B cell (primary cell): ENCODE results near the gene PEPD. TPM values are rescaled to one million over a fixed set of nuclear protein-coding genes. Genes with fewer than 3 reads are reported as not detected.
"Not testable (repeated sequence)": the region's sequence is repeated elsewhere in the genome, so short reads cannot be mapped to it uniquely, and the experiment has no call there.

Experiments
- ATAC-seq: fragments of 200-7000 bp; cut with Tn5 transposase; one replicate; pipeline ENCODE4 v1.10.0; 2021; ENCODE audit warnings: low read depth, mild to moderate bottlenecking, moderate number of reproducible peaks, moderate library complexity
- CTCF ChIA-PET: fragments of 350-600 bp; sonication (Branson Sonifier 250); formaldehyde crosslinking; loops from one replicate; lab custom pipeline; 2021; ENCODE audit warnings: antibody characterized with exemption, inconsistent platforms; lab: Charles Lee
- POLR2A ChIA-PET: fragments of 350-600 bp; sonication (Branson Sonifier 250); formaldehyde crosslinking; loops from one replicate; lab custom pipeline; 2021; ENCODE audit warnings: antibody characterized with exemption; lab: Charles Lee
- DNase-seq: peaks from one replicate; pipeline ENCODE4 v3.0.0; 2013
- H2AFZ ChIP-seq: 2 replicates; pipeline ENCODE4 v1.6.1; 2012; ENCODE audit warnings: mild to moderate bottlenecking, low read depth, low read length; ENCODE audit not compliant: insufficient read depth, poor library complexity, severe bottlenecking
- H3K27ac ChIP-seq, 2 donors: 1 replicate in 1 of 2; 2 replicates in 1 of 2; pipeline ENCODE4 v1.5.1; 2012 to 2013; ENCODE audit warnings: low read length in 2 of 2, mild to moderate bottlenecking in 2 of 2, moderate library complexity in 1 of 2
- H3K27me3 ChIP-seq, 4 experiments: fragments of 200-600 bp in 1 of 4; sonication (generic) in 1 of 4; replicated peaks in 1 of 4; 1 replicate in 2 of 4; 2 replicates in 2 of 4; pipeline versions ENCODE4 v1.6.1 to v1.7.0; 2013 to 2016; ENCODE audit warnings: low read length in 3 of 4, mild to moderate bottlenecking in 2 of 4, mixed read lengths in 1 of 4, moderate library complexity in 1 of 4; ENCODE audit not compliant: insufficient read depth in 4 of 4, control insufficient read depth in 3 of 4; ENCODE audit errors: control extremely low read depth in 1 of 4
- H3K36me3 ChIP-seq, 2 experiments: replicated peaks in 1 of 2; 1 replicate in 1 of 2; 2 replicates in 1 of 2; pipeline versions ENCODE4 v1.6.1 to v1.7.1; 2013; ENCODE audit warnings: low read length in 1 of 2; ENCODE audit not compliant: insufficient read depth in 2 of 2, control insufficient read depth in 1 of 2; ENCODE audit errors: control extremely low read depth in 1 of 2, extremely low read depth in 1 of 2
- H3K4me1 ChIP-seq, 2 donors: fragments of 200-600 bp in 1 of 2; sonication (generic) in 1 of 2; 1 replicate in 1 of 2; 2 replicates in 1 of 2; pipeline versions ENCODE4 v1.5.1 to v1.6.1; 2013 to 2017; ENCODE audit warnings: low read length in 2 of 2; ENCODE audit not compliant: control insufficient read depth in 2 of 2, insufficient read depth in 2 of 2
- H3K4me2 ChIP-seq: replicated peaks from 2 replicates; pipeline ENCODE3; 2012; ENCODE audit warnings: mild to moderate bottlenecking, low read depth, low read length; ENCODE audit not compliant: poor library complexity, severe bottlenecking
- H3K4me3 ChIP-seq, 5 experiments: fragments of 200-600 bp in 1 of 5; sonication (generic) in 1 of 5; 1 replicate in 3 of 5; 2 replicates in 2 of 5; pipeline versions ENCODE4 v1.5.1 to v1.7.0; 2011 to 2016; ENCODE audit warnings: low read length in 4 of 5, mild to moderate bottlenecking in 4 of 5, low read depth in 2 of 5, control low read depth in 1 of 5, moderate library complexity in 1 of 5; ENCODE audit not compliant: insufficient read depth in 1 of 5; ENCODE audit errors: control extremely low read depth in 1 of 5, extremely low read depth in 1 of 5
- H3K79me2 ChIP-seq: fragments of 200-600 bp; sonication (generic); one replicate; pipeline ENCODE4 v1.6.0; 2016; ENCODE audit warnings: low read length; ENCODE audit not compliant: control insufficient read depth, insufficient read depth
- H3K9ac ChIP-seq: fragments of 200-600 bp; sonication (generic); 2 replicates; pipeline ENCODE4 v1.6.1; 2017; ENCODE audit warnings: mild to moderate bottlenecking, low read length, moderate library complexity
- H3K9me3 ChIP-seq, 3 donors: one replicate each; pipeline versions ENCODE4 v1.6.1 to v1.7.1; 2013; ENCODE audit warnings: low read length in 2 of 3; ENCODE audit not compliant: control insufficient read depth in 2 of 3, insufficient read depth in 1 of 3; ENCODE audit errors: control extremely low read depth in 1 of 3
- H4K20me1 ChIP-seq: 2 replicates; pipeline ENCODE4 v1.6.0; 2012; ENCODE audit warnings: mild to moderate bottlenecking, low read length; ENCODE audit not compliant: insufficient read depth, control insufficient read depth, poor library complexity, severe bottlenecking
- H3K27ac Mint-ChIP-seq: one replicate; pipeline ENCODE4 v1.8.0; 2021; ENCODE audit warnings: mixed read lengths
- H3K27me3 Mint-ChIP-seq: one replicate; pipeline ENCODE4 v1.8.0; 2021; ENCODE audit warnings: mixed read lengths
- H3K4me1 Mint-ChIP-seq: one replicate; pipeline ENCODE4 v1.8.0; 2021; ENCODE audit warnings: mixed read lengths
- H3K4me3 Mint-ChIP-seq: one replicate; pipeline ENCODE4 v1.8.0; 2021; ENCODE audit warnings: mixed read lengths
- H3K9me3 Mint-ChIP-seq: one replicate; pipeline ENCODE4 v1.8.0; 2022; ENCODE audit warnings: mixed read lengths; ENCODE audit not compliant: insufficient read depth
- CTCF ChIP-seq: fragments of 200-600 bp; IDR thresholded peaks from one replicate; pipeline ENCODE4 v1.8.0; 2022; ENCODE audit warnings: antibody characterized with exemption, mild to moderate bottlenecking
- EZH2 ChIP-seq: IDR thresholded peaks from 2 replicates; pipeline ENCODE4 v1.6.1; 2012; ENCODE audit warnings: borderline replicate concordance, low read depth, mild to moderate bottlenecking, moderate library complexity, low read length; ENCODE audit not compliant: insufficient read depth, poor library complexity, severe bottlenecking
- WGBS: methylation state at CpG from one replicate; pipeline ENCODE4 v1.1.5; 2013; ENCODE audit warnings: missing lambda C conversion rate; ENCODE audit not compliant: insufficient coverage; 5-methylcytosine and 5-hydroxymethylcytosine counted together
- intact Hi-C: fragments of 100-400 bp; cut with micrococcal nuclease; formaldehyde crosslinking; loops from one replicate; pipeline ENCODE4 v1.10.0; 2022
- polyA plus RNA-seq: library from polyadenylated mRNA; depleted of rRNA; stranded (reverse); fragments of >200 nt; gene quantifications from 2 replicates; pipeline ENCODE4 v1.2.3, GENCODE V29; 2012
- total RNA-seq, 2 donors: library from RNA; stranded (reverse); fragments of 120-200 nt in 1 of 2; gene quantifications; 1 replicate in 1 of 2; 2 replicates in 1 of 2; pipeline versions ENCODE4 v1.2.3 to v1.2.4, GENCODE V29; 2013 to 2022

Gene PEPD
- total and polyA plus RNA-seq, 2 donors (not counting 1 experiment from before 2014, with no cell fraction given), result 36.4 to 42.7 TPM

- H3K27me3 Mint-ChIP-seq, result no peaks in the 10 kb centered on the region
- Histone ChIP-seq H3K9ac (no peak overlapping the region), H3K36me3 (peaks cover 0 to 11% of the 10 kb centered on the region in 2 experiments), H3K27me3 (no peaks in the 10 kb centered on the region), H3K79me2 (no peaks in the 10 kb centered on the region), H4K20me1 (no peaks in the 10 kb centered on the region), H3K27ac (no peak overlapping the region), H3K4me1 (no peaks in the 10 kb centered on the region), H3K4me2 (no peak overlapping the region), H3K9me3 (peaks cover 0 to 12% (median 0%) of the 10 kb centered on the region in 3 donors), H3K4me3 (no peak overlapping the region), H2AFZ (no peak overlapping the region)
- peaks cover 17% of the 10 kb centered on the region for H3K9me3 Mint-ChIP-seq
- H3K4me3 Mint-ChIP-seq, result no peak overlapping the region
- DNase-seq, result no peak
- no peak overlapping the region for H3K27ac Mint-ChIP-seq
- CTCF ChIA-PET, result no interaction called here
- no peaks in the 10 kb centered on the region for H3K4me1 Mint-ChIP-seq
- intact Hi-C loops, result no loop called here
- TF ChIP-seq EZH2, result no peak
- TF ChIP-seq CTCF, result no peak
- 100% methylated on average over 3 of the region's 4 CpGs for WGBS
- POLR2A ChIA-PET, result no interaction called here
- ATAC-seq, result no peak
These were observed 39.7 kb downstream of the PEPD start for GRCh38 chr19:33481863-33482262.

DNA sequence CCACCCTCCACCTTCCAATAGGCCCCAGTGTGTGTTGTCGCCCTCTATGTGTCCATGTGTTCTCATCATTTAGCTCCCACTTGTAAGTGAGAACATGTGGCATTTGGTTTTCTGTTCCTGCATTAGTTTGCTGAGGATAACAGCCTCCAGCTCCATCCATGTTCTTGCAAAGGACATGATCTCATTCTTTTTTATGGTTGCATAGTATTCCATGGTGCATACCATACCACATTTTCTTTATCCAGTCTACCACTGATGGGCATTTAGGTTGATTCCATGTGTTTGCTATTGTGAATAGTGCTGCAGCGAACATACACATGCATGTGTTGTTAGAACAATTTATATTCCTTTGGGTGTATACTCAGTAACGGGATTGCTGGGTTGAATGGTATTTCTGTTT lies 42.0 kb downstream of the PEPD start:
- POLR2A ChIA-PET, CTCF ChIA-PET, intact Hi-C loops, H3K27me3 Mint-ChIP-seq, H3K4me3 Mint-ChIP-seq, H3K27ac Mint-ChIP-seq, H3K4me3 ChIP-seq, ATAC-seq, H3K9ac ChIP-seq, H3K4me1 ChIP-seq, H2AFZ ChIP-seq, DNase-seq, H3K4me2 ChIP-seq, H3K27ac ChIP-seq, H4K20me1 ChIP-seq, H3K4me1 Mint-ChIP-seq, H3K27me3 ChIP-seq, H3K79me2 ChIP-seq: not testable (repeated sequence)
- no CpG with 5 or more reads among the region's 3 CpGs for WGBS
- peaks cover 0 to 12% (median 0%) of the 10 kb centered on the region in 3 donors for H3K9me3 ChIP-seq
- H3K36me3 ChIP-seq, result peaks cover 0 to 11% of the 10 kb centered on the region in 2 experiments
- H3K9me3 Mint-ChIP-seq, result peaks cover 17% of the 10 kb centered on the region
